Activated T-helper 1 cell treated with anti-CD3 and anti-CD28 coated beads, Interleukin-2, amount 50 U/mL, for 16 hours (primary cell): ENCODE results near the gene FAM167B.

Experiments
- DNase-seq, 2 donors: peaks; one replicate each; pipeline ENCODE4 v3.0.0-alpha.2; 2020; ENCODE audit warnings: low read depth in 1 of 2, low spot score in 1 of 2

The FAM167B gene

DNA sequence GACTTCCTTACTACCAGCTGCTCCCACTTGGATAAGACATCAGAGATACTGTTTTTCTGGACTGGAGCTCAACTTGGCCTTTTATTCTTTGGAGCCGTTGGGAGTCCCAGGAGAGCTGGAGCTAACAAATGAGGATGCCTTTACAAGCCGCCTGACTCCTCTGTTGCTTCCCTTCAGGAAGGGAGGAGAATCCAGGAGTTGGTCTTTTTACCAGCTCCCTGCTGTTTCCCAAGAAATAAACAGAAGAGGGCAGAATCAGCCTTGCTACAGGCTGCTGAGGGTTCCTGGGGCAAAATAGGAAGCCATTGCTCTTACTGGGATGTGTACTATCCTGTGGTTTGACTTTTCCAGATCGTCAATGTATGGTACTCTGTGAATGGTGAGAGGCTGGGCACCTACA, 23.3 kb upstream of the FAM167B start:
- no peak for DNase-seq

DNA sequence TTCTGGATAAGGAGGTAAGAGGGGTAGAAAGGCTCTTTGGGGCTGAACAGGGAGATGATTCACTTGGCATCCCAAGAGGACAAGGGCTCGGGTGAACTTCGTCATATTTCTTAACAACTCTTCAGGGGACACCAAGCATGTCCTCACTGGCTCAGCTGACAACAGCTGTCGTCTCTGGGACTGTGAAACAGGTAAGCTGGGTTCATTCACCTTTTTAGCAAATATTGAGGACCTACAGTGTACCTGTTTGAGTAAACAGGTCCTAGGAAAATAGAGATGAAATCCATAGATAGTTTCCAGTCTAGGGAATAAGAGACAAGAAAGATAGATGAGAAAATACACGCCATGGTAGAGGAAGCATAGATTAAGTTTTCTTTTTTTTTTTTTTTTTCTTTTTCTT, 22.7 kb upstream of the FAM167B start:
- no peak for DNase-seq

GRCh38 chr1:32228771-32229170, 18.3 kb upstream of the FAM167B start:
- no peak for DNase-seq

DNA sequence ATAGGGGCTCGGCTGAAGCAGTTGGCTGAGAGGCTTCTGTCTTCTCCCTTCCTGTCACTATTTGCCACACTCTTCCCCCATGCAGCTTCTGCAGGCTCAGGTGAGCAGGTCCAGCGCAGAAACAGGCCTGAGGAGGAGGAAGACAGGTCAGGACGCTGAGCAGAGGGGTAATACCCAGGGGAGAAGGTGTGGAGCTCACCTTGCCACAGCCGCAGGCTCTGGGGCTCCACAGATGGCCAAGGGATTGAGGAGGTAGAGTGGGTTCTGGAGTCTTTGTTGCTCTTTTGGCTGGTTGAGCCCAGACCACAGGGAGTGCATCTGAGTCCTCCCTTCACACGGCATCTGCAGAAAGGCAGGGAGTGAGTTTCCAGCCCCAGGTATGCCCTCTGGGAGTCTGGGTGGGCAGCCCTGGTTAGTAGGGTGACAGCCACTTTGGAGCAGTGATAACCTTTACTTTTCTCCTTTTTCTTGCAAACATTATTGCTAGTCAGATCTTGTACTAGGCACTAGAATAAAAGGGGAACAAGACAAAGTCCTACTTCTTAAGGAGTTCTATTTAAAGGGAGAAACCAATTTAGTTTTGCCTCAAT, 15.1 kb upstream of the FAM167B start:
- DNase-seq: no peak

- DNase-seq: no peak
Measured at GRCh38 chr1:32232558-32233304, 14.3 kb upstream of the FAM167B start.

DNA sequence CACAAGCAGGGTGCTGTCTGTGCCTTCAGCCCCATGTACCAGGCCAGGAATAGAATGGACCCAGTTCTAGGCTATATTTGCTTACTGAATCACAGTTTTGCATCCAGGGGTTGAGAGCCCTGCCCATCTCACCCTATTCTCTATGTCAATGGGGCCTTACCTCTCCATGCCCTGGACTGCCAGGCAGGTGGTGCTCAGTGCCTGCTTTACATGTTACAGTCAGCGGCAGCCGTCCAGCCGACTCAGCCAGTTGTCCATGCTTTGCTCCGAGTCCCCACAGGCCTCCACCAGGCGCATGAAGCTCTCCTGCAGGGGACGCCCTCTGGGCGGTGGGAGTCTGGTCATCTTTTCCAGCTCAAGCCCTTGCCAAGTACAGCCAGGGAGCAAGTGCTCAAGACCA, 12.2 kb upstream of the FAM167B start:
- no peak for DNase-seq

DNA sequence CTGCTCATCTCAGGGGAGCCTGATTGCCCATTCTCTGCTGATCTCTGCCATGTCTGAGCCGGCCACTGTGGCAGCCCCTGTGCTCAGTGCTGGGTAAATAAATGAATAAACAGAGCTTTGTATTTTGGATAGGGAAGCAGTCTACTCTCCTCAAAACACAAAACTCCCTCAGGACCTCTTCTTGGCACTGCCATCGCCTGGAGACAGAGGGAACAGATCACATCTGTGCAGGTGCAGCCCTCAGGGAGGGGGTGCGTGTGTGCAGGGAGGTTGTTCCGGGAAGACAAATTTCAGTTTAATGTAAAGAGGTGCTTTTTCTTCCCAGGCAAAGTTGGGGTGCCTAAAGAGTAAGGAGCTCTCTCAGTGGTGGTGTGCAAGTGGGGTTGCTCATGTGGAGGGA, 7.7 kb upstream of the FAM167B start:
- no peak for DNase-seq

DNA sequence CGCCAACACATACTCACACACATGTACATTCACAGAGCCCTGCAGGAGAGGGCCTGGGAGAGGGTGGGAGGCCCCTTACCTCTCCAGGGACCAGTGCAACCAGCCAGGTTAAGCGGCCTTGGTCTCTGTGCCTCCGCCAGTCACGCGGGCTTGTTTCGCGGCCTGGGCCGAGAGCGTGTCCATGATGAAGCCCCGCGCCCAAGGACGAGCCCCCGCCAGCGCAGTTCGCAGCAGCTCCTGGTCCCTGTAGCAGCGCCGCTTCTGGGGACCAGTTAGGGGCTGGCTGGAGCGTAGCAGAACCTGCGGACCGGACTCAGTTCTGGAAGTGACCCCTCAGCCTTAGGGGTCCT, 7.3 kb upstream of the FAM167B start:
- no peak for DNase-seq

- peak; percentile 45 to 46 for DNase-seq
Measured at GRCh38 chr1:32240140-32240951, 6.7 kb upstream of the FAM167B start.

- no peak for DNase-seq
Measured at GRCh38 chr1:32241001-32241763, 5.8 kb upstream of the FAM167B start.

GRCh38 chr1:32242341-32242851, 4.6 kb upstream of the FAM167B start:
- no peak for DNase-seq

DNA sequence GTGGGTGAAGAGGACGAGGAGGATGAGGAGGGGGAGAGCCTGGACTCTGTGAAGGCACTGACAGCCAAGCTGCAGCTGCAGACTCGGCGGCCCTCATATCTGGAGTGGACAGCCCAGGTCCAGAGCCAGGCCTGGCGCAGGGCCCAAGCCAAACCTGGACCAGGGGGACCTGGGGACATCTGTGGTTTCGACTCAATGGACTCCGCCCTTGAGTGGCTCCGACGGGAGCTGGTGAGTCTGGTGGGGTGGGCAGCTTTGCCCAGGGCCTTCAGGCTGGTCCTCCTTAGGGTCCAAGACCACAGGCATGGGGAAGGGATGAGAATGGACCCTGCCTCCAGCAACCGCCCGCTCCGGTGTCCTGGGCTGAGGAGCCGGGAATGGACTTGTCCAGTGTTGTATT, 430 bp downstream of the FAM167B start:
- DNase-seq: no peak

- DNase-seq: peak; percentile 57 to 65
Measured at GRCh38 chr1:32247983-32248889, 1.2 kb downstream of the FAM167B start.

GRCh38 chr1:32249831-32250525, 3.0 kb downstream of the FAM167B start:
- DNase-seq: peak; percentile 65 to 67

- peak; percentile 41 to 43 for DNase-seq
Measured at GRCh38 chr1:32250893-32251716, 4.1 kb downstream of the FAM167B start, which contains the start of gene LCK. Gene LCK, plus strand, starts transcription at chr1:32251265. Its CDS starts 23,065 bp downstream, at chr1:32274330.

DNA sequence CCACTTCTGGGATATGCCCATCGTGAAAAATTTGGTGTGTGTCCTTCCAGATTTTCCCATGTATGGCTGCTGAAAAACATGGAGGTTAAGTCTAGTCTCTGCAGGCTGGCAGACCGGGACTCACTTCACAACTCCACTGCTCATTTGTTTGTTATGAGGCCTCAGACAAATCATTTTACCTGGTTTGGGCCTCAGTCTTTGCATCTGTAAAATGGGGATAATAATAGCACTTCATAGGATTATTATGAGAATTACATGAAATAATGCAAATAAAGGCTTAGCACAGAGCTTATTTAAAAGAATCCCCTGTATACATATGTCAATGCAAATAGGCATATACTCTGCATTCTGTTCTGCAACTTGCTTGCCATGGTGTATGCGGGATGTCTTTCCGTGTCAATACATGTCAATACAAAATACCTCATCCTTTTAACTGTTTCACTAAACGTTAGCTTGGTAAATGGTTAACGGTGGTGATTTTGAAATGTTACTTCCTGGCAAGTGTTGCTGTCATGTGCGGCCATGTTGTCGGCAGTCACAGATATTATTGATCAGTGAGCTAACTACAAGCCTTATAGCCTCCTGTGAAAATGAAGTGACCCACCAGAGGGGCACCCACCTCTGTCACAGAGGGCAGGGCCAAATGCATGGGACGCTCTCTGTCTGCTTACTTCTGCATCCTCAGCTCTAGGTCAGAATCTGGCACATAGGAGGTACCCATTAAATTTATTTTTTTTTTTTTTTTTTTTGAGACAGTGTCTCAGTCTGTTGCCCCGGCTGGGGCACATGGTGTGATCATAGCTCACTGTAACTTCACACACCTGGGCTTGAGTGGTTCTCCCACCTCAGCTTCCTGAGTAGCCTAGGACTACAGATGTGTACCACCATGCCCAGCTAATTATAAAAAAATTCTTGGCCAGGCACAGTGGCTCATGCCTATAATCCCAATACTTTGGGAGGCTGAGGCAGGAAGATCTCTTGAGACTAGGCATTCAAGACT, 8.3 kb downstream of the FAM167B start:
- no peak for DNase-seq

GRCh38 chr1:32256473-32257226, 9.6 kb downstream of the FAM167B start:
- no peak for DNase-seq
